M059J (cell line): Measurements from ENCODE around the gene CDK5RAP2. TPM values are rescaled to one million over a fixed set of nuclear protein-coding genes. Genes with fewer than 3 reads are reported as not detected.

Experiments used
- DNase-seq: peaks from one replicate; pipeline ENCODE4 v3.0.0-alpha.2; 2012; ENCODE audit warnings: low read depth
- total RNA-seq: library from RNA; depleted of rRNA; stranded (reverse); fragments of >200 nt; shearing (Covaris generic); gene quantifications from 2 replicates; pipeline ENCODE4 v1.2.3, GENCODE V29; 2014; rRNA removed

Gene CDK5RAP2
- total RNA-seq, 1 experiment from 2014 or later = 32.6 TPM

- DNase-seq = no peak
These were observed 221.1 kb downstream of the CDK5RAP2 start for GRCh38 chr9:120358877-120359276.

- peak; percentile 44 for DNase-seq
These were observed 226.5 kb downstream of the CDK5RAP2 start for GRCh38 chr9:120353506-120353905.

- no peak for DNase-seq
These were observed 228.9 kb downstream of the CDK5RAP2 start for GRCh38 chr9:120351106-120351505.

GRCh38 chr9:120350596-120350995, 229.4 kb downstream of the CDK5RAP2 start:
- DNase-seq = no peak

GRCh38 chr9:120348951-120349429, 231.0 kb downstream of the CDK5RAP2 start:
- peak; percentile 33 for DNase-seq

- DNase-seq = no peak
These were observed 234.6 kb downstream of the CDK5RAP2 start for GRCh38 chr9:120345379-120345778.

- DNase-seq = peak; percentile 83
These were observed 235.7 kb downstream of the CDK5RAP2 start for GRCh38 chr9:120344230-120344629.

- DNase-seq = no peak
These were observed 236.6 kb downstream of the CDK5RAP2 start for GRCh38 chr9:120343416-120343815.

Other genes starting within 250 kb of the CDK5RAP2 start
- 6.4 and 15.0 TPM in 2 replicates for gene MEGF9, start 134.3 kb upstream of the CDK5RAP2 start, total RNA-seq
- 31.7 and 34.7 TPM in 2 replicates for gene FBXW2, start 213.2 kb upstream of the CDK5RAP2 start, total RNA-seq